HG02763 (cell line): Measurements from ENCODE around the gene TIAM1.
A peak's percentile ranks its signal among the peaks of the same experiment; 100 is the strongest.

Experiments
- ATAC-seq: cut with Tn5 transposase; IDR thresholded peaks from one replicate; pipeline ENCODE4 v1.9.1; 2021; ENCODE audit warnings: mild to moderate bottlenecking, moderate library complexity; ENCODE audit not compliant: unreplicated experiment

Gene TIAM1

DNA sequence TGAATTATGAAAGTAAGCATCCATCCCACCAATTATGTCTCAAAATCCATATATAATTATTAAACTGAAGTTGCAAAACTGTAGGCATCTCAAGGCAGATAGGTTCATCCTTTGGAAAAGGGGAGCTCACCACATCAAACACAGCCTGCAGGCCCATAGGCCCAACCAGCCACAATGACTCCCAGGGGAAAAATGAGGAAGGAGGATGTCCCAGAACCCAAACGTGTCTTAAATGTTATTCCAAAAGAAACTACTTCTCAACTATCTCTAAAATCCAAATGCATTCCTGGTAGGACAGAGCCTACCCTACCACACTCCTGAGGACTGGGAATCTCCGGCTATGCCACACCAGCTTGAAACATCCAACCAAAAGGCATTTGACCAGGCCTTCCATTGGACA is 12.8 kb downstream of the TIAM1 start:
- no peak for ATAC-seq

GRCh38 chr21:31330144-31330483 is 13.9 kb downstream of the TIAM1 start:
- no peak for ATAC-seq

- no peak for ATAC-seq
These were observed 14.5 kb downstream of the TIAM1 start for GRCh38 chr21:31329456-31330143.

GRCh38 chr21:31326522-31327242 is 17.4 kb downstream of the TIAM1 start:
- peak; percentile 97 for ATAC-seq

- no peak for ATAC-seq
These were observed 25.1 kb downstream of the TIAM1 start for GRCh38 chr21:31318971-31319370.

GRCh38 chr21:31317688-31318087 is 26.4 kb downstream of the TIAM1 start:
- no peak for ATAC-seq

DNA sequence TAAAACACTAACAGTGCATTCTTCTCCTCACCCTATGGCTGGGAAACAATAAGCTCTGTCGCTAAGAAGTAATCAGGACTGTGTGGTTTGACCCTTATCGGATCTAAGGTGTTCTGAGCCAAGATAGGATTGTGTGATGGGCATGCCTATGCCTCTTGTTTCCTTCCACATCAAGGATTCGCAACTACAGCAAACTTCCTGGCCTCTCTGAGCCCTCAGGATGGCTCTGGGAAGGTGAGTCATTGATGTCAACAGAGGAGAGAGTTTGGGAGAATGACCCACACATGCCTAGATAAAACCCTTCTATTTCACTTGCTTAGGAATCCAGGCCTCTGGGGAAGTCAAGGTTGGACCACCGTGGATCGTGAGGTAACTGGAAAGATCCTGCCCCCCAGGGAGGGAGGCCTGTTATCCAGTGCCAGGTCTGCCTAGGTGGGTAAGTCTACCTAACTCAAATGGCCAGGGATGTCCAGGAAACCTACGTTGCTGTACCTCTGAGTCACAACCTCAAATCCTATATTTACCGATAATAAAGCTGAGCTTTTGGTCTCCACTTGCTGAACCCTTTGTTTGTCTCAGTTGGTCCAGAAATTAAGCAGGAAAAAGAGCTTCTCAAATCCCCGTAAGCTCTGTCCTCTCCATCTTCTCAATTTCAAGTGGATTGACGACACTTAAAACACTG is 27.4 kb downstream of the TIAM1 start:
- ATAC-seq, result no peak

DNA sequence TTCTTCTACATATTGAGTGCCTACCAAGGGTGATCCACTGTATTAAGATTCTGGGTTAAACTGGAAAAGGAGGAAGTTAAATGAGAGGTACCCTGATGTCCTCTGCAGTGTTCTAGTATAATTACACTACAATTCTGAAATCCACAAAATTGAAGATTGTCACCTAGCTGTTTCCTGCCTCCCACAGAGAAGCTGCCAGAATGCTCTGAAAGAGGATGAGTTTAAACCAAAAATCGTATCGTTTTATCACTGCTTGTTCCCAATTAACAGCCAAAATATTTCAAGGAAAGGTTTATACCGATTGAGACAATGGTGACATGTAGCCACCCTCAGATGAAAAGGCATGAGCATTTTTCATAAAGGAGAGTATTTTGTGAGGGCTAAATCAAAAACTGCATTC is 28.0 kb downstream of the TIAM1 start:
- ATAC-seq, result no peak

GRCh38 chr21:31310750-31311149 is 33.3 kb downstream of the TIAM1 start:
- ATAC-seq, result no peak

DNA sequence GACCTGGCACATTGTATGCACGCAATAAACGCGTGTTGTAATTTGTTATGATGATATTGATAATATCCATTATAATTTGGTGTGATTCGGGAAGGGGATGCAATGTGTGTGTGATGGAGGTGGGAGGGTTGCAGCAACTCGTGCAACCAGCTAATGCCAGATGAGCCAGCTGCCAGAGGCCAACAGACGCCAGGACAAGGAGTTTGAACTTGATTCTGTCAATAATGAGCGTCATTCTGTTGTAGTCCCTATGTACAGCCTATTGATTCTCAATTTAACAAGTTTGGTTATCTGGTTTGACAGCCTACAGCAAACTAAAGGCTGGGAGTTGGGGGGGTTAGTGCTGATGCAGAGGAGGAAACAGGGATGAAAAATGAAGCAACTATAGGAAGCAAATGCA is 35.5 kb downstream of the TIAM1 start:
- no peak for ATAC-seq

- no peak for ATAC-seq
These were observed 38.2 kb downstream of the TIAM1 start for GRCh38 chr21:31305888-31306287.

- peak; percentile 80 for ATAC-seq
These were observed 44.5 kb downstream of the TIAM1 start for GRCh38 chr21:31299291-31300147.

GRCh38 chr21:31298618-31299269 is 45.3 kb downstream of the TIAM1 start:
- peak; percentile 12 for ATAC-seq

DNA sequence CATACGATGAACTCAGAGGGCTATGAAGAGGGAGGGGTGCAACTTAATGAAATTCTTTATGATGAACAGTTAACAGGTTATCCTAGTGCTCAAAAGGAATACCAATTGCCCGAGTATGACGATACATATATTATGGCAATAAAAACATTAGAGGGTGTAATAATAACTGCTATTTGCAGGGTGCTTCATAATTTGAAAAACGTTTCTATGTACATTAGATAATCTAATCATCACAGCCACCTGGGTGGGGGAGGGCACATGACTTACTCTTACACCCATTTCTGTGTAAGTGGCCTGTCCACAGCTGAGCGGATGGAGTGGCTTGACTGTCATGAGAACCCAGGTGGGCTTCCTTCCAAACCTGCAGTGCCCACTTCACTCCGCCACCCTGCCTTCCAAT is 46.3 kb downstream of the TIAM1 start:
- no peak for ATAC-seq

GRCh38 chr21:31295676-31296075 is 48.4 kb downstream of the TIAM1 start:
- ATAC-seq, result no peak

DNA sequence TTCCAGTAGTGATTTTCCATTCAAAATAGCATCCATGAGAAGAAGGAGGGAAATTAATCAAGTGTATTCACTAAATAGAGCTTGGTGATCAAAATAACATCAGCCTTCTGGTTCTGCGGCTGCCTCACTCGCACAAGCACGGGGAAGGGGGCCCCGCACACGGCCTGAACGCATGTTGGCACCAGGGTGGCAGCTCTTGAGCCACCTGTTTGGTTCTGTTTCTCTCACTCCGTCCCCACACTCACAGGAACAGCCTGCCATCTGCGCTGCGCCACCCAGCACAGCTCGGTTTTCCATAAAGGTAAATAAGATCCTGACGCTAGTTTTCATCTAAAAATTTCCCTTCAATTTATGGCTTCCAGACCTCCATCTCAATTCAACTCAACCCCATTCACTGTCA is 49.4 kb downstream of the TIAM1 start:
- no peak for ATAC-seq

- no peak for ATAC-seq
These were observed 50.1 kb downstream of the TIAM1 start for GRCh38 chr21:31293986-31294385.

DNA sequence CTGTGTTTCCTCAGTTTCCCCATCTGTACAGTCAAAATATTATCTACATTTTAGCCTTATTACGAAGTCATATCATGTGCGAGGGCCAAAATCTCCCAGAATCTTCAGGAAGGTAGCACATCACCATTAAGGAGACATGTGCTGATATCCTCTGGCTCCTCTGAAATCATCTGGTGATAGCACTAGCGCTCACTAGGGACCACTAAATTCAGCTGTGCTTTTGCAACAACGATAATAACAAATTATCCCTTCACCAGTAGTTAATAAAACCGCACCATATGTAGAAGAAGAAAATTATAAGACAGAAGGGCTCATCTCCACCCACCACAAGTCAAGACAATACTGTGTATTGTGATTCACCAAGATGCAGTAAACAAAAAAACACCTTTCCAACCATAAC is 53.3 kb downstream of the TIAM1 start:
- no peak for ATAC-seq

- no peak for ATAC-seq
These were observed 54.4 kb downstream of the TIAM1 start for GRCh38 chr21:31289702-31290101.

DNA sequence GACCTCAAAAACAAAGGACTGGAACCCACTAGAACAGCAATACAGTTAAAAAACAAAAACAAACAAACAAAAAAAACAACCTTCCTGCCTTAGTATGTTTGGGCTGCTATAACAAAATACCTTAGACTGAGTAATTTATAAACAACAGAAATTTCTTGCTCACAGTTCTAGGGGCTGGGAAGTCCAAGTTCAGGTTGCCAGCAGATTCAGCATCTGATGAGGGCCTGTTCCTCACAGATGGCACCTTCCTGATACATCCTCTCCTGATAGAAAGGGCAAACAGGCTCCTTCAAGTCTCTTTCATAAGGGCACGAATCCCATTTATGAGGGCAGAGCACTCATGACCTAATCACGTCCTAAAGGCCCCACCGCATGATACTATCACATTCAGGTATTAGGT is 55.9 kb downstream of the TIAM1 start:
- ATAC-seq, result no peak

- no peak for ATAC-seq
These were observed 56.9 kb downstream of the TIAM1 start for GRCh38 chr21:31287201-31287600.
